RCC 7860 (cell line): ENCODE measurements around the gene ELOVL3.

Experiments
- DNase-seq: peaks from one replicate; pipeline ENCODE4 v3.0.0-alpha.2; 2015; ENCODE audit warnings: low spot score
- FAIRE-seq: peaks from 2 replicates; lab custom pipeline; 2012; peaks lifted over from hg19 to GRCh38; lab: Jason Lieb, UNC

Gene ELOVL3

GRCh38 chr10:102226542-102226870, 407 bp downstream of the ELOVL3 start:
- no peak for FAIRE-seq
- DNase-seq: no peak

- no peak for FAIRE-seq
Measured at GRCh38 chr10:102227050-102227449, 951 bp downstream of the ELOVL3 start.

GRCh38 chr10:102229810-102230263, 3.7 kb downstream of the ELOVL3 start:
- DNase-seq (peak; percentile 58), FAIRE-seq (no peak)

More at GRCh38 chr10:102227050-102227449, 951 bp downstream of the ELOVL3 start:
- no peak for DNase-seq

- no peak for FAIRE-seq
Measured at GRCh38 chr10:102230264-102230860, 4.3 kb downstream of the ELOVL3 start.

GRCh38 chr10:102230861-102231356, 4.8 kb downstream of the ELOVL3 start:
- FAIRE-seq (no peak), DNase-seq (no peak)

More at GRCh38 chr10:102230264-102230860, 4.3 kb downstream of the ELOVL3 start:
- no peak for DNase-seq

GRCh38 chr10:102231357-102232318, 5.5 kb downstream of the ELOVL3 start:
- no peak for FAIRE-seq
- no peak for DNase-seq

GRCh38 chr10:102233997-102234396, 7.9 kb downstream of the ELOVL3 start:
- FAIRE-seq (no peak), DNase-seq (no peak)

- no peak for FAIRE-seq
- DNase-seq: no peak
Measured at GRCh38 chr10:102234888-102235597, 8.9 kb downstream of the ELOVL3 start.

- FAIRE-seq (peak; percentile 80), DNase-seq (peak; percentile 70)
Measured at GRCh38 chr10:102235598-102235920, 9.5 kb downstream of the ELOVL3 start.

GRCh38 chr10:102236006-102236405, 9.9 kb downstream of the ELOVL3 start:
- DNase-seq: no peak
- no peak for FAIRE-seq

- FAIRE-seq (no peak), DNase-seq (no peak)
Measured at GRCh38 chr10:102237711-102238252, 11.7 kb downstream of the ELOVL3 start.

GRCh38 chr10:102240467-102241031, 14.4 kb downstream of the ELOVL3 start:
- DNase-seq (no peak), FAIRE-seq (no peak)

GRCh38 chr10:102241032-102241443, 14.9 kb downstream of the ELOVL3 start:
- DNase-seq (no peak), FAIRE-seq (no peak)

GRCh38 chr10:102241444-102242117, 15.5 kb downstream of the ELOVL3 start, which contains the start of gene PITX3:
Gene PITX3 (minus strand): TSS chr10:102241512. CDS start chr10:102232080, 9,432 bp downstream.
- no peak for DNase-seq
- FAIRE-seq: no peak

GRCh38 chr10:102242118-102242485, 16.0 kb downstream of the ELOVL3 start:
- no peak for FAIRE-seq
- DNase-seq: no peak

- DNase-seq (peak; percentile 21), FAIRE-seq (no peak)
Measured at GRCh38 chr10:102243309-102243708, 17.2 kb downstream of the ELOVL3 start.

- DNase-seq (peak; percentile 100), FAIRE-seq (peak; percentile 98)
Measured at GRCh38 chr10:102245082-102245931, 19.2 kb downstream of the ELOVL3 start, which contains the start of gene GBF1. Gene GBF1 (plus strand): TSS chr10:102245532. CDS start chr10:102258939, 13,407 bp downstream.

- DNase-seq (no peak), FAIRE-seq (no peak)
Measured at GRCh38 chr10:102245932-102246251, 19.8 kb downstream of the ELOVL3 start.

GRCh38 chr10:102246261-102246660, 20.2 kb downstream of the ELOVL3 start:
- FAIRE-seq (no peak), DNase-seq (no peak)
